AG09319 (cell line): Measurements from ENCODE around the gene MIEF1.
A peak's percentile ranks its signal among the peaks of the same experiment; 100 is the strongest.

Experiments
- DNase-seq: peaks from one replicate; pipeline ENCODE4 v3.0.0-alpha.2; 2010; ENCODE audit warnings: low read depth; ENCODE audit errors: extremely low read depth
- TF ChIP-seq, protein P1 (sequence below): IDR thresholded peaks from 2 replicates; pipeline ENCODE4 v1.5.1; 2011; ENCODE audit warnings: low read depth, mild to moderate bottlenecking, inconsistent platforms, low read length, moderate library complexity

MIEF1 gene

DNA sequence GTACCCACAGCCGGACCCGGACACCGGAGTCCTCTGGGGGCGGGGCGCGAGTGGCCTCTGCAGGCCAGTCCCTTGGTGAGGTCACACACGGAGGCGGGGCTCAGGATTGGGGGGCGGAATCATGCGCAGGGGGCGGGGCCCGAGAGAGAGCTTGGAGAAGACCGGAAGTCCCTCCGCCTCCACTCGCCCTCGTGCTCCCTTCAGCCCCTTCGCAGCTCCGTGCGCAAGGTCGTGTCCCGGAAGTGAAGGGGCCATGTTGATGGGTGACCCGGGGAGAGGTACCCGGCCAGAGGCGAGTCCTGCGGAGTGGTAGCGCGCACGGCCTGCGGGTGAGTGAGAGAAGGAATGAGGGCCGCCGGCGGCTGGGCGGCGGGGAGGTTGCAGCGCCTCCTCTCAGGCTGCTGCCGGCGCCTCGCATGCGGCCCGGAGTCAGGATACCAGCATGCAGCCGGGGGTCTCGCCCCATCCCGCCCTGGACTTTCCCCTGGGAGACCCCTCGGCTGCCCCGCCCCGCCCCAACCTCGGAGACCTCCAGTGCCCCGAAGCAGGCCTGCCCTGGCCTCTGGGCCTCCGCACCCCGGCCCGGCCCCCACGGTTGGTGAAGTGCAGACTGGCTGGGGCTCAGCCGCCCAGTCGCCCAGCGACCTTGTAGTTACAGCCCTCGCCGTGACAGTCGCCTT, at the start of gene MIEF1:
Gene MIEF1 (plus strand): TSS at position 182 of the 680 bp plus-strand sequence. CDS start 9,005 bp downstream, outside the sequence.
- DNase-seq: peak; percentile 87

DNA sequence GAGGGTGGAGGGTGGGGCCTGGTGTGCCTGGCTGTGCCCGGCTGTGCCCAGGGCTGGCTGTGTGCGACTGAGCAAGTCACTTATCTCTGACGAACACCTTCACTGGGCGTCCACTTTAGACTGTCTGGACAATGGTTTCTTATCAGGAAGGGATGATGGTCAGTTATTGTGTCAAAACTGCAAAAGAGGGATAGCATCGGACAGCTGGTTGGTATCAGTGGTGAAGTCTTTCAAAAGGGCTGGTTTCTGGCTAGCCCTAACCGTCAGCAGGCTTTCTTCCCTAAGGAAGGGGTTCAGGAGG, 49.4 kb upstream of the MIEF1 start:
- TF ChIP-seq, protein P1, sequence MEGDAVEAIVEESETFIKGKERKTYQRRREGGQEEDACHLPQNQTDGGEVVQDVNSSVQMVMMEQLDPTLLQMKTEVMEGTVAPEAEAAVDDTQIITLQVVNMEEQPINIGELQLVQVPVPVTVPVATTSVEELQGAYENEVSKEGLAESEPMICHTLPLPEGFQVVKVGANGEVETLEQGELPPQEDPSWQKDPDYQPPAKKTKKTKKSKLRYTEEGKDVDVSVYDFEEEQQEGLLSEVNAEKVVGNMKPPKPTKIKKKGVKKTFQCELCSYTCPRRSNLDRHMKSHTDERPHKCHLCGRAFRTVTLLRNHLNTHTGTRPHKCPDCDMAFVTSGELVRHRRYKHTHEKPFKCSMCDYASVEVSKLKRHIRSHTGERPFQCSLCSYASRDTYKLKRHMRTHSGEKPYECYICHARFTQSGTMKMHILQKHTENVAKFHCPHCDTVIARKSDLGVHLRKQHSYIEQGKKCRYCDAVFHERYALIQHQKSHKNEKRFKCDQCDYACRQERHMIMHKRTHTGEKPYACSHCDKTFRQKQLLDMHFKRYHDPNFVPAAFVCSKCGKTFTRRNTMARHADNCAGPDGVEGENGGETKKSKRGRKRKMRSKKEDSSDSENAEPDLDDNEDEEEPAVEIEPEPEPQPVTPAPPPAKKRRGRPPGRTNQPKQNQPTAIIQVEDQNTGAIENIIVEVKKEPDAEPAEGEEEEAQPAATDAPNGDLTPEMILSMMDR: no peak
- no peak for DNase-seq

More for the DNA sequence above, at the start of gene MIEF1:
- TF ChIP-seq, protein P1: no peak; the same call in 1 of the 2 replicates

DNA sequence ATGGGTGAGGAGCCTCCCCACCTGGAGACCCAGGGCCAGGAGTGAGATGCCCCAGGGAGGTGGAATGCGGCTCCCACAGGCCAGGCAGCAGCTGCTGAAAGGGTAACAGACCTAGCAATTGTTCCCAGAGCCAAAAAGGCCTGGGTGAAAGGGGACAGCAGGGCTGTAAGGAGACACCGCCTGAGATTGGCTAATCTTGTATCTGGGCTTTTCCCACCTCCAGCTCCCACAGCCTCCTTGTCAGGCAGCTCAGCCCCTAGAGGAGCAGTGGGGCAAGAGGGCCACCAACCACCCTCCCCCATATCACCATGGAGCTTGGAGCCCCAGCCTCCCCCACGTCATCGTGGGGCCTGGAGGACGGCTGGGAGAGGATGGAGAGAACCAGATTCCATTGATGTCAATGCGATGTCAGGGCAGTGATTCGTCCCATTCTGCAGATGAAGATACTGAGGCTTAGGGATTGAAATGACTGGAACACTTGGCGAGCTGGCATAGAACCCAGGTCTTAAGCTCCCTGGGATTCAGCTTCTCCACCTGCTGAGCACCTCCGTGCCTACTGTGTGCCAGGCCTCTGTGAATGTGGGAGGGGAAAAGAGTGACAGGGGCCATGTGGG, 48.2 kb upstream of the MIEF1 start:
- DNase-seq: no peak
- TF ChIP-seq, protein P1: no peak

DNA sequence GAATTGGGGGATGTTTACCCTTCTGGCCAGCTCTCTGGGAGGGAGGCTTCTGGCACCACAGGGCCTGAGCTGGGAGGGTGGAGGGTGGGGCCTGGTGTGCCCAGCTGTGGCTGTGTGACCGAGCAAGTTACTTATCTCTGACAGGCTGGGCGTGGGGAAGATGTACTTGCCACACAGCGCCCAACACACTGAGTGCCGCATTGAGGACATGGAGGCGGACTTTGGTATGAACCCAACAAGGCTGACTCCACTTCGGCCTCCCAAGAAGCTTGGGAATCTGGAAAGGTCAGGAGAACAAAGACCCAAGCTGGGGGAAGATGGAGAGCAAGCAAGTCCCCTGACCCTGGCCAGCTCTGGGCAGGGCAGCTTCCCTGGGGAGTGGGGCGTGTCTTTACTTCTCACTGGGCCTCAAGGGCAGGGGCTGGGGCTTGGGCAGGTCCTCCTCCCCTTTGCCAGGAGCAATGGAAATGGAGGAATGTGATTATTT, 47.7 kb upstream of the MIEF1 start:
- no peak for DNase-seq
- TF ChIP-seq, protein P1: no peak

DNA sequence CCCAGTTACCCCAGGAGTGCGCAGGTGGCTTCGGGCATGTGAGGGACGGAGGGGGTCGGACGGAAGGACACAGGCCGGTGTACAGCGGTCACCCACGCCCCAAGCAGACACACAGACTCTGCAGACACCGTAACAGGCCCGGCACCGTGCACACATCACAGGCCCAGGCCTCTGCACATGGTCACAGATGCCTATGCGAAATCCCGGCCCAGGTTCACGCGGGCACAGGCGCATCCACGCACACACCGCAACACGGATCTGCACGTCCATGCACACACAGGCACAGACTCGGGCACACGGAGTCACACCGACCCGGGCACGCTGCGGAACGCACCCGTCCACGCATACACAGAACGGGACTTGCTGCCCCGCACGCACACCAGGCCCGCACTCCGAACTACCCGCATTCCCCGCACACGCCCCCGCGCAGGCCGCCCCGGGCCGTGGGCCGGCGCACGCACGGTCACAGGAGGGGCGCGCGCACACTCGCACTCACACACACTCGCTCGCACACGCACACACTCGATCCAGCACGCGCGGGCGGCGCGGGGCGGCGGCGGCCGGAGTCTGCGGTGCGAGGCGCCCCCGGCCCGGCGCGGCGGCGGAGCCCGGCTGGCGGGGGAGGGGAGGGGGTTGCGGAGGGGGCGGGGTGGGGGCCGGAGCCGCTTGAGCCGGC, 45.4 kb upstream of the MIEF1 start, which contains the start of gene MGAT3:
Gene MGAT3 (plus strand): TSS at position 491 of the 676 bp plus-strand sequence. CDS start 30,336 bp downstream, outside the sequence.
- TF ChIP-seq, protein P1: no peak
- no peak for DNase-seq

DNA sequence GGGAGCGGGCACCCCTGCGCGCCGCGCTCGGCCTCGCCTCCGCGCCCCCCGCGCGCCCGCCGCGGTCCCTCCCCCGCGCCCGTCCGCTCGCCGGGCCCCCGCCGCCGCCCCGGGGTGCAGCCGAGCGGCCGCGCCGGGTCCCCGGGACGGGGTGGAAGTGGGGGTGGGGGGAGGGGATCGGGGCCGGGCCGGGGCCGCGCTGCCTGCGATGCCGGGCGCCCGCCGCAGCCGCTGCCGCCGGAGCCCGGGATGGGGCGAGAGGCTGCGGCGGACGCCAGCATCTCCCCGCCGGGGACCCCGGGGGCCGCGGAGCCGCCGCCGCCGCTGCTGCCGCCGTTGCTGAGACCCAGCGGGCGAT, 44.9 kb upstream of the MIEF1 start:
- TF ChIP-seq, protein P1: no peak
- no peak for DNase-seq
